ENCODE data around the gene ATMIN. TPM values are rescaled to one million over a fixed set of nuclear protein-coding genes. Genes with fewer than 3 reads are reported as not detected.

The ATMIN gene
- total RNA-seq, 1 donor from 2014 or later: 36.8 TPM

- DNase-seq (ENCODE audit: low spot score): no peak
These were observed 30.0 kb upstream of the ATMIN start for GRCh38 chr16:81005610-81006161.

- DNase-seq (ENCODE audit: low spot score): peak; percentile 93
These were observed 29.3 kb upstream of the ATMIN start for GRCh38 chr16:81006211-81006812.

DNA sequence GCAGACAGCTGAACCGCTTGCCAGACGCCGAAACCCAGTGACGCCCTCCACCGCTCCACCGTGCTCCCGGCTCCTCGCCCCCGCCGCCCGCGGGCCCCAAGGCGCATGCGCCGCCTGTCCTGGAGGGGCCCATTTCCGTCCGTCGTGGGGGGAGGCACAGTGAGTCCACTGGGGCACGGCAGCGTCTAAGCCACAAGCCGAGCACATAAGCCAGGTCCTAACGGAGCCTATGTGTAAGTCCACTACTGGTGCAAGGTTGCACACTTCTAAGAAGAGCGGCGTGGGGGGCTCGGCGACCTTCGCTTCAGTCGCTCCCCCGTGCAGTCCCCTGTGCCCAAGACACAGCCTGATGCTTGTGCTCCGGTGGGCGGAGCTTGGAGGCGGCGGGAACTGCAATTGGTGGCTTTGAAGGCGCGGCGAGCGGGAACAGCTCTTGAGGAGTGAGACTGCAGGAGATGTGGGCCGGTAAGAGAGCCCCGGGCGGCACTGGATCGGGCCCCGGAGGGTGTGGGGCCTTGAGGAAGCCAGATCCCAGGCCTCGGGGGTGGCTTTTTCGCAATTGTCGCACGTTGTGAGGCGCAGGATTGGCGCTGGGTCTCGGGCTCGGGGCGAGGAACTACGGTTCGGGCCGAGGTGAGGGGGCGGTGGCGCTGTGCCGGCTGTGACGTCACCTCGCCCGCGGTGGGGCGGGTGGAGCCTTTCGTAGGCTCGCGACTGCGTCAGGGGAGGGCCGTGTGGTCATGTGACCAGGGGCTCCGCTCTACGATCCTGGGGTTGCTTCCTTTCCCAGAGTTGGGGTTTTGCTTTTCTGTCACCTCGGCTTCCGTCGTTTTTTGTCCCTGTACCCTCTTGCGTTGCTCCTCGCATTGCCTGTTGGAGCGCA is 28.6 kb upstream of the ATMIN start, which contains the start of the genes CENPN and CMC2:
Gene CENPN (plus strand): TSS at position 402 of the 883 bp plus-strand sequence. CDS start 4,726 bp downstream, outside the sequence.
Gene CMC2 (minus strand): TSS at position 73 of the 883 bp plus-strand sequence. CDS start 9,491 bp downstream, outside the sequence.
- peak; percentile 99 for DNase-seq (ENCODE audit: low spot score)

DNA sequence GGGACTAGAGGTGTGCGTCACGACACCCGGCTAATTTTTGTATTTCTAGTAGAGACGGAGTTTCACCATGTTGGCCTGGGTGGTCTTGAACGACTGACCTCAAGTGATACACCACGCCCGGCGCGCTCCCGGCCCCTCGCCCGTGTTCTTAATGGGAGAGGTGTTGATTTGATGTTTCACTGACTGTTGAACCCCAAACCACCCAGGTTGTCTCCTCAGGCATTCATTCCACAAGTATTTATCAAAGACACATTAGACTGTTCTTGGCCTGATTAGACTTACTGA is 27.2 kb upstream of the ATMIN start:
- DNase-seq (ENCODE audit: low spot score): no peak

DNA sequence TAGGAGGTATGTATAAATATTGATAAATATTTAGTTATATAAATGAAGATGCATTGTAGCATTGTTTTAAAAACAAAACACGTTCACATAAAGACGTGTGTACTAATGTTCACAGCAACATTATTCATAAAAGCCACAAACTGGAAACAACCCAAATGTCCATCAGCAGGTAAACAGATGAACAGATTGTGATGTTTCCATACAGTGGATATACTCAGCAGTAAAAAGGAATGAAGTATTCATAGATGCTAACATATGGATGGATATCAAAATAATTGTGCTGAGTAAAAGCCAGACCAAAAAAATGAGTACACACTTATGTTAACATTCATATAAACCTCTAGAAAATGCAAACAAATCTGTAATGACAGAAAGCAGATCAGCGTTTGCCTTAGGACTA is 22.7 kb upstream of the ATMIN start:
- no peak for DNase-seq (ENCODE audit: low spot score)

DNA sequence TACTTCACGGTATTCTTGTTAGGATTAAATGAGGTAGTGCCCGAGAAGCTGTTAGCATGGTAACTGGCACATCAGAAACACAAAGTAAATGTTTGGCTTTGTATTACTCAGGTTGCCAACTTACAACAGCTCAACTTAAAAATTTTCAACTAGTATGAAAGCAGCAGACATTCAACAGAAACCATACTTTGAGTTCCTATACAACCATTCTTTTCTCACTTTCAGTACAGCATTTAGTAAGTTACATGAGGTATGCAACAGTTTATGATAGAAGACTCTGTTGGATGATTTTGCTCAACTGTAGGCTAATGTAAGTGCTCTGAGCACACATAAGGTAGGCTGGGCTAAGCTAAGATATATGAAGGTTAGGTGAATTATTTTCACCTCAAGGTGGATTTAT is 21.0 kb upstream of the ATMIN start:
- no peak for DNase-seq (ENCODE audit: low spot score)

DNA sequence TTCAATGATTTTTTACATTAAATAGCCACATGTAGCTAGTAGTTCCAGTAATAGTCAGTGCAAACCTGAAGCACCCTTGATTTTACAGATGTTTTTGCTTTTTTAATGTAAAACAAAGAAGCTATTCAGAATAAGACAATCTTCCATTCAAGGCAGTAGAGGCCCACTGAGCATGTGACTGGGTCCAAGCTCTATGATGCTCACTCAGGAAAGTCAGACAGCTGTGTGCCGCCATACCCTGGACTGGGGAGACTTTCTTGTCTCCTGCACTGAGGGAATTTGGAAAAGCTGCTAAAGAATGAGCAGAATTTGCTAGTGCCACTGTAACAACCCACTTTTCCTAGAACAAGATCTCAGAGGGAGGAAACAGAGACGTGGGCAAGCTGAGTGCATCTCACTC is 17.1 kb upstream of the ATMIN start:
- DNase-seq (ENCODE audit: low spot score): no peak

- DNase-seq (ENCODE audit: low spot score): no peak
These were observed 9.2 kb upstream of the ATMIN start for GRCh38 chr16:81026429-81026828.

DNA sequence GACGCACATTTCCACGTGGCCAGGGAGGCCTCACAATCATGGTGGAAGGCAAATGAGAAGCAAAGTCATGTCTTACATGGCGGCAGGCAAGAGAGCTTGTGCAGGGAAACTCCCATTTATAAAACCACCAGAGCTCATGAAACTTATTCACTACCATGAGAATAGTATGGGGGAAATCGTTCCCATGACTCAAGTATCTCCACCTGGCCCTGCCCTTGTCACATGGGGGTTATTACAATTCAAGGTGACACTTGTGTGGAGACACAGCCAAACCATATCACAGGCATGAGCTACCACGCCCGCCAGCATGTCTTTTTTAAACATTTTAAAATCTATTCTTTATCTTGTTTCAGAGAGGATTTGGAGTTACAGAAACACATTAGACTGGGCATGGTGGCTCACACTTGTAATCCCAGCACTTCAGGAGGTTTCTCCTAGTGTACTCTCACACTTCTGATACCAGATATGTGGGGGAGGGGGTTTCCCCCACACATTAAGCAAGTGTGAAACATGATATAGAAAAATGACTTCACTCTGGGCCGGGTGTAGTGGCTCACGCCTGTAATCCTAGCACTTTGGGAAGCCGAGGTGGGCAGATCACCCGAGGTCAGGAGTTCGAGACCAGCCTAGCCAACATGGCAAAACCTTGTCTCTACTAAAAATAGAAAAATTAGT is 5.6 kb upstream of the ATMIN start:
- DNase-seq (ENCODE audit: low spot score): no peak

GRCh38 chr16:81035975-81036750 is 521 bp downstream of the ATMIN start:
- DNase-seq (ENCODE audit: low spot score): no peak

DNA sequence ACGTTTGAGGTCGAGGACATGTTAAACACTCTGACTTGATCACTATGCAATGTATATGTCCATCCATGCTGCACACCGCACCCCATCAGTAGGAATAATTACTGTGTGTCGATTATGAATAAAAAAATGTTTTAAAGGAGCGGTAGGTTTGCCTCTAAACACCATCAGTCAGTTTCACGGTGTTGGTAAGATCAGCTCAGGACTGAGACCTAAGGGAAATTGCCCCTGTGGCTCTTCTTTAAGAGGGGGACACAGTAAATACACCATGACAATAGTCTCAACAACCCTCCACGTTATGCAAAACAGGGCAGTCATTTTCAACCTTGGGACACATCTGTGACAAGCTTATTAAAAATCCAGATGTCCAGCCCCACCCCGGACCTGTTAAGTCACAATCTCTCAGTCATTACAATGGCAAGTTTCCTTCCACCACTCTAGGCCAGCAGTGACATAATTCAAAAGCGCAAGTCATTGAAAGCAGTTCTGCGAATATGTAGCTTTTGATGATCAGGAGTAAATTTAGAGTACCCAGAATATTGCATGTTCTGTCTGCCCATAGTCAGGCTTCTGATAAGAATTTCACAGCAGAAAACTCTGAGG is 1.2 kb downstream of the ATMIN start:
- DNase-seq (ENCODE audit: low spot score): no peak

DNA sequence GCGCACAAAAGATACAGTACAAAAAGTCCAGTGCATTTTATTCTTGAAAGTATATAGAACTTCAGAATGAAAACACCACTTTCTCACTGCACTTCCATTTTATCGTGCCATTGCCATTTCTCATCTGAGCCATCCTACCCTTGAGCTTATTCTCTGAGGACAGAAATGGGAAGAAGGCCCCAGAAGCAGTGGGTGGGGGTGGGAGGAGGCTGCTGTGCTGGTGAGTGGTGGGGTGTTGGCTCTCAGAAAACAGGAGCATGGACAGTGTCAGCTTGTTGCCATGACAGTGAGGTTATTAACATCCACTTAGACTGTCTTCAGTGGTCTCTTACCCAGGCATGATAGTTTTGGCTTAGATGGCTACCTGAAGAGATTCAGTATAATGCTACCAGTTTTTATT is 4.5 kb downstream of the ATMIN start:
- no peak for DNase-seq (ENCODE audit: low spot score)

DNA sequence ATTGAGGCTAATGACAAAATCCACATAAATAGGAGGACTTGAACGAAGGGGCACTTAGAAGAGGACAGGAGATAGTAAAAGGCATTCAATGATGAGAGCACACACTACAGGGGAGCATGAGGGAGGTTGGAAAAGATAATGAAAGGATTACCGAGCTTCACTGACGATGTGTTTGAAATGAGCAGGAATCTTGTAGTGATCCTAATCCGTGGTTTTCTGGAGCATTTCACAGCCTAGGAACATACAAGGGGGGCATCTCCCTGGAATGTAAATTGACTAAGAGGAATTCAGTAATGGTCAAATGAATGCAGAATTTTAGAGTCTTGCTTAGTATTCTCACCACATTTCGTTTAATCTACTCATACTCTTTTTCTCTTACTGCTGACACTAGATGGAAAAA is 5.2 kb downstream of the ATMIN start:
- DNase-seq (ENCODE audit: low spot score): no peak

- DNase-seq (ENCODE audit: low spot score): no peak
These were observed 6.1 kb downstream of the ATMIN start for GRCh38 chr16:81041696-81042095.

DNA sequence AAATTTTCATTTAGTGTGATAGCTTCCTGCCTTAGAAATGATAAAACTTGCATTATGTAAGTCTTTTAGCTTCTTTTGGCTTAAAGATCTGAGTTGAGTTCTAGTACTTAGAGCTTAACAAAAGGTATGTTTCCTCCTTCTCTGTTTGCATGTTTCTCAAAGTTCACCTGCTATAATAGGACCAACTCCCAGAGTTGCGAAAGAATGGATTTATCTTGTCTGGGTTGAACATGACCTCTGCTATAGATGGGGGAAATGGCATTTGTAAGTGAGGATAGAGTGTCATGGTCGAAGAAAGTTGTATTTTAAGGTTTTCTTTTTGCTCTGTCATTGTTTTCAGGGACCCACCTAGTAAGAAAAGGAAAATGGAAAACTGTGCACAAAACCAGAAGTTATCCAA is 7.2 kb downstream of the ATMIN start:
- DNase-seq (ENCODE audit: low spot score): no peak

DNA sequence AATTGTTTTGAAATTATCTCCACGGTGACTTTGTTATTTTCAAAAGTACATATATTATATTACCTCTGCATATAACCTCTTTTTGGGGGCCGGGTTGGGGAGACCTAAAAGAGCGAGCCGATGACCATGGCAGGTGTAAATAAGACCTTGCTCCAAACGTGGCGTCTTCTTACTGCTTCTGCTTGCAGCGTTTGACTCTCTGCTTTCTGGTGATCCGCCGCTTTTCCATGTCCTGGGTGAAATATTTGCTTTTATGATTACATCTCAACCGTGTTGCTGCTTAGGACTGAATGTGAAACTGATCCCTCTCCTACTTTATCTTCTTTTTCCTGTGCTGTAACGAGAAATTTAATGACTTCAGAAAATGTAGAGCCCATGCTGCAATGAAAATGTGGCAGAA is 18.1 kb downstream of the ATMIN start:
- no peak for DNase-seq (ENCODE audit: low spot score)

DNA sequence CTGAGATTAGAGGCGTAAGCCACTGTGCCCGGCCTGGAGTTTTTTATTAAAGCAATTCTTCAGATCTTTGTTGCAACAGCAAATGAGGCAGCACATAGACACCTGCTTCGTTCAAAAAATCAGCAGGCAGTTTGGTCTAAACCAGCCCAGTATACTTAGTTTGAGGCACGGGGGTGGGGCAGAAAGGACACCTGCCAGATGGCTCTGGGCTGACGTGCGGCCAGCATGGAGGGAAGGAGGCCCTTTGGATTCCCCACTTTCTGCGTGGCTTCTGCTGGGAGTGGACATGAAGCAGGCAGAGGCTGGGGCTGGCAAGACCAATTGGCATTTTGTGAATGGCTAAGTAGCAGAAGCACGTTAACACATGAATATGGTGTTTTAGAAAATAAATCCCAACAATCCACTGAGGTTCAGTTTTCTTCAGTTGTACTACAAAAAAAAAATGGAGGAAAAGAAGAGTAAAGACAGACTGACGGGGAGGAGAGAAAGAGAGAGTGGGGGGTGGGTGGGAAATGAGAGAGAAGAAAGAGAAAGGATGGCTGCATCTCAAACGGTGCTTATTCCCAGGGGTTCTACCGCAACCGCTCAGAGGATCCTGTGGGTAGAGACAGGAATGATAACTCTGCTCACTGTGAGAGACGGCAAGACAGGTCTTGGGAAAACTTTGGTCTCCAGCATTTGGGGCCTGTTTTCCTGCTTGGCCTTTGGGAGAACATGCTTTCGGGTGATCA is 25.1 kb downstream of the ATMIN start:
- no peak for DNase-seq (ENCODE audit: low spot score)

DNA sequence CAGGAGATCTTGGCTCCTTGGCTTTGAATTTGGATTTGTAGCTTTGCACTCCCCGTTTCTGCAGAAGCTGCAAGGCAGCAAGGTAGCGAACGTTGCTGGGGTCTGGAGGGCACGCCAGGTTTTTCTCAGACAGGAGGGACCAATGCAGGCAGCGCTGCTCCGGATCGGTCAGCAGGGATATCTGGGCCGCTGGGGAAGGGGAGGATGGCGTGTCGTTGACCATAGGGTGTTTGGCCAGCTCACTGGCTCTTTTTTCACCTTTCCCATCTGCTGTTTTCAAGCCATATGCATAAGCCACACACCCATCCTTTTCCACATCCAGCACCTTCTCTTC is 25.6 kb downstream of the ATMIN start:
- DNase-seq (ENCODE audit: low spot score): no peak

DNA sequence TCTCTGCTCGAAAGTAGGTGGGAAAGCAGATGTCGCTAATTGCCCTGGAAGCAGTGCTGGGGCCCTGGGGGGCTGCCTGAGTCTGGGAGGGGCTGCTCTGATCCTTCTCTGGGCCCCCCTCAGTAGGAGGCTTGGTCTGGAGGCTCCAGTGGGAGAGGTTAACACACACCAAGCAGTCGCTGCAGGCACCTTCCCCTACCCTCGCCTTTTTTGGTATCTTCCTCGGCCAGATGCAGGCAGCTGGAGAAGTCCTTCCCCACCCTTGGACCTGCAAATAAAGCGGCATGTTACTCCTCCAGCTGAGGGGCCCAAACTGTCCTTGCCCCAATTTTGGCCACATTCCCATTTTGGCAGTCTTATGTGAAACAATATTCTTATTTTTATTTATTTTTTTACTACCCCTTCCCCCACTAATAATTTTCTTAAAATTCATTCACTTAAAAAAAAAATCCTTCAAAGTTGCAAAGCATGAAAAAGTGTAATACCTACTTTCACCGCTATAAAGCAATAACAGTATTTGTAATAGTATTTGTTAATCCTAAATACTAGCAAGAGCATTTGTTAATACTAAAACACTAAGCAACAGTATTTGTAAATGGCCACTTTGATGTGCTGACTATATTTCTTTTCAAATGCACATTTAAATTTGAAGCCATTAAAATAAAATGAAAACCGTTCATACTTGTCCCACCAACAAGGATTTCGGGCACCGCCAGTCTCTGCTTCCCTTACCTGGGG is 26.4 kb downstream of the ATMIN start:
- DNase-seq (ENCODE audit: low spot score): no peak

DNA sequence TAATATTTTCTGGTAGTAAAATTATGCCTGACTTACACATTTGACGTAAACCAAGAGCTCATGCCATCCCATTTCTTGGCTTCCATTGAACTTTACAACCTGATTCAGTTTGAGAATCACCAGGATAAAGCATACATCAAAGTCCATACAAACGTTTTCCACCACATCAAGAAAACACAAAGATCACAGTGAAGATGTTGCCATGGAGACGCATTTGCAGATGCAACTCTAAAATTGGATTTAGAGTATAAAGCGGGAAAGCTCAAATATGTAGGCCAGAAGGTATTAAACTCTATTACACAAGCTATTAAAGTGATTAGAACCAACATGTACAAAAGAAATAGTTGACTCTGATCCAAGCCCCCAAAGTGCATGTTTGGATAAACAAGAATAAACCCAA is 31.0 kb downstream of the ATMIN start:
- no peak for DNase-seq (ENCODE audit: low spot score)
